ENCODE data around the gene ENDOG.

- TF ChIP-seq CTCF (IDR thresholded peaks at IDR 0.05) = no peak
- TF ChIP-seq POLR2AphosphoS5 (IDR thresholded peaks at IDR 0.05; ENCODE audit: insufficient read depth in 1 of 2, low read depth in 1 of 2) = no peak
These were observed 43.2 kb downstream of the ENDOG start for GRCh38 chr9:128861501-128861900.
